K562 (cell line): ENCODE measurements around the gene TNIK. TPM values are rescaled to one million over a fixed set of nuclear protein-coding genes. Genes with fewer than 3 reads are reported as not detected.
A peak's percentile ranks its signal among the peaks of the same experiment; 100 is the strongest.

ENCODE experiments used
- ATAC-seq: fragments of 200-7000 bp; cut with Tn5 transposase; 3 replicates; pipeline ENCODE4 v1.9.1; 2020; ENCODE audit warnings: moderate library complexity
- BruUV-seq: library from RNA; stranded (reverse); fragments of 400-500 nt; replicated peaks from 2 replicates; lab custom pipeline; 2021; lab: Mats Ljungman, UMichigan
- CTCF ChIA-PET: fragments of 300-600 bp; formaldehyde crosslinking; extraction: SDS; loops from one replicate; lab custom pipeline; 2021; ENCODE audit warnings: low intra/inter-chr PET ratio; lab: Yijun Ruan, JAX
- POLR2A ChIA-PET: fragments of 300-600, 350-650 bp; sonication (Branson Sonifier 250); formaldehyde crosslinking; extraction: SDS; loops from one replicate; lab custom pipeline; 2021; ENCODE audit warnings: antibody characterized with exemption, inconsistent platforms; lab: Yijun Ruan, JAX
- DNase-seq, 4 experiments: peaks; one replicate each; pipeline versions ENCODE4 v3.0.0 to v3.0.0-alpha.2; 2011 to 2018; ENCODE audit warnings: low spot score in 3 of 4, mixed read lengths in 3 of 4; ENCODE audit errors: extremely low read depth in 1 of 4
- FAIRE-seq: peaks from 2 replicates; lab custom pipeline; 2011; peaks lifted over from hg19 to GRCh38; lab: Jason Lieb, UNC
- H2AFZ ChIP-seq: 2 replicates; pipeline ENCODE4 v1.6.0; 2011; ENCODE audit warnings: low read depth, low read length, control low read depth, inconsistent platforms
- H3K27ac ChIP-seq: fragments of 200-600 bp; 3 replicates; pipeline ENCODE4 v1.8.0; 2011; ENCODE audit warnings: low read depth, mild to moderate bottlenecking, control low read depth, inconsistent platforms, low read length, moderate library complexity, mixed read lengths; ENCODE audit errors: extremely low read depth
- H3K27me3 ChIP-seq, 2 experiments: fragments of 300-600 bp in 1 of 2; 2 replicates in 1 of 2; 3 replicates in 1 of 2; pipeline versions ENCODE4 v1.6.0 to v1.8.0; 2011; ENCODE audit warnings: inconsistent platforms in 2 of 2, low read length in 2 of 2, mild to moderate bottlenecking in 1 of 2, mixed read lengths in 1 of 2, moderate library complexity in 1 of 2; ENCODE audit not compliant: control insufficient read depth in 2 of 2, insufficient read depth in 2 of 2
- H3K36me3 ChIP-seq: fragments of 300-600 bp; 3 replicates; pipeline ENCODE4 v1.8.0; 2011; ENCODE audit warnings: mild to moderate bottlenecking, low read length, inconsistent platforms; ENCODE audit not compliant: control insufficient read depth, insufficient read depth
- H3K4me1 ChIP-seq, 2 experiments: fragments of 200-600 bp in 1 of 2; replicated peaks in 1 of 2; 2 replicates in 1 of 2; 3 replicates in 1 of 2; pipeline versions ENCODE4 v1.5.1 to v1.8.0; 2011; ENCODE audit warnings: inconsistent platforms in 2 of 2, low read length in 2 of 2, mild to moderate bottlenecking in 1 of 2, mixed read lengths in 1 of 2, moderate library complexity in 1 of 2; ENCODE audit not compliant: control insufficient read depth in 2 of 2, insufficient read depth in 2 of 2
- H3K4me2 ChIP-seq: 2 replicates; pipeline ENCODE4 v1.6.1; 2011; ENCODE audit warnings: low read length, control low read depth, inconsistent platforms, mixed read lengths; ENCODE audit not compliant: insufficient read depth
- H3K4me3 ChIP-seq: fragments of 200-600 bp; sonication (generic), shearing (Covaris generic); 2 replicates; pipeline ENCODE4 v1.5.1; 2016; ENCODE audit warnings: control low read depth, inconsistent platforms
- H3K79me2 ChIP-seq: fragments of 200-600 bp; 3 replicates; pipeline ENCODE4 v1.8.0; 2011; ENCODE audit warnings: low read length, inconsistent platforms; ENCODE audit not compliant: control insufficient read depth, insufficient read depth
- H3K9ac ChIP-seq, 2 experiments: 2 replicates each; pipeline versions ENCODE4 v1.6.0 to v1.6.1; 2011; ENCODE audit warnings: low read depth in 2 of 2, low read length in 2 of 2, control low read depth in 1 of 2, inconsistent platforms in 1 of 2, mild to moderate bottlenecking in 1 of 2, mixed read lengths in 1 of 2; ENCODE audit not compliant: insufficient read depth in 1 of 2
- H3K9me1 ChIP-seq: one replicate; pipeline ENCODE4 v1.6.0; 2011; ENCODE audit warnings: inconsistent platforms, mild to moderate bottlenecking, low read length, moderate library complexity; ENCODE audit not compliant: control insufficient read depth, insufficient read depth
- H3K9me3 ChIP-seq: replicated peaks from 2 replicates; pipeline ENCODE4 v1.5.1; 2011; ENCODE audit warnings: low read depth, low read length, inconsistent platforms; ENCODE audit not compliant: control insufficient read depth, insufficient read depth
- H4K20me1 ChIP-seq: replicated peaks from 2 replicates; pipeline ENCODE4 v1.6.1; 2011; ENCODE audit warnings: low read length, inconsistent platforms, mixed read lengths; ENCODE audit not compliant: control insufficient read depth, insufficient read depth
- FOS ChIP-seq: IDR thresholded peaks from 3 replicates; pipeline ENCODE4 v1.6.1; 2011; ENCODE audit not compliant: insufficient read length; ENCODE audit errors: extremely low read depth
- FOSL1 ChIP-seq: fragments of 200-800 bp; sonication (Bioruptor generic); conservative IDR thresholded peaks from 2 replicates; pipeline ENCODE4 v1.6.1; 2016; ENCODE audit warnings: missing genetic modification characterization, missing compliant biosample characterization
- GATA2 ChIP-seq: sonication (generic); formaldehyde crosslinking; IDR thresholded peaks from 2 replicates; pipeline ENCODE4 v1.4.0; 2020; ENCODE audit warnings: mild to moderate bottlenecking, missing genetic modification reagents
- HOMEZ ChIP-seq: fragments of 250-450 bp; sonication (Bioruptor Pico); IDR thresholded peaks from 2 replicates; pipeline ENCODE4 v1.4.0; 2020; ENCODE audit warnings: mild to moderate bottlenecking, moderate library complexity
- MBD1 ChIP-seq: fragments of 250-450 bp; sonication (Bioruptor Pico); IDR thresholded peaks from 2 replicates; pipeline ENCODE4 v1.8.0; 2022; ENCODE audit warnings: inconsistent platforms
- MBD2 ChIP-seq: sonication (generic); IDR thresholded peaks from 2 replicates; pipeline ENCODE4 v1.6.1; 2016; ENCODE audit warnings: low read depth, borderline replicate concordance
- PATZ1 ChIP-seq: fragments of 250-450 bp; sonication (Bioruptor Pico); IDR thresholded peaks from 2 replicates; pipeline ENCODE4 v1.5.0; 2020; ENCODE audit warnings: mild to moderate bottlenecking, borderline replicate concordance
- RBM39 ChIP-seq: fragments of 200-400 bp; formaldehyde crosslinking; optimal IDR thresholded peaks from 2 replicates; pipeline ENCODE3; 2018; ENCODE audit warnings: low read depth, low read length
- SMAD1 ChIP-seq: fragments of 150-350 bp; IDR thresholded peaks from 2 replicates; pipeline ENCODE4 v1.6.1; 2014; ENCODE audit warnings: low read length, low read depth; ENCODE audit not compliant: partially characterized antibody
- STAT5A ChIP-seq: IDR thresholded peaks from 2 replicates; pipeline ENCODE4 v1.6.1; 2012; ENCODE audit warnings: low read length, inconsistent platforms, borderline replicate concordance
- ZC3H11A ChIP-seq: IDR thresholded peaks from 2 replicates; pipeline ENCODE4 v1.6.1; 2012; ENCODE audit warnings: low read depth, low read length, improper control_type of control experiment
- in situ Hi-C: fragments of 300-500 bp; cut with MboI; formaldehyde crosslinking; loops from 4 replicates; pipeline ENCODE4 v1.15.0; 2018; ENCODE audit warnings: inconsistent platforms, mixed read lengths
- intact Hi-C: fragments of 100-400 bp; cut with micrococcal nuclease; formaldehyde crosslinking; loops from 2 replicates; pipeline ENCODE4 v1.14.2; 2022
- polyA plus RNA-seq, 8 experiments: library from polyadenylated mRNA; depleted of rRNA in 4 of 8; stranded (reverse) in 5 of 8; unstranded in 3 of 8; fragments of >200 nt; fragmentation: Nextera tagmentation in 2 of 8; fragmentation: Illumina TruSeq in 1 of 8; extraction: Ambion mirVana in 2 of 8; extraction: Trizol in 1 of 8; gene quantifications; 2 replicates each; pipeline versions ENCODE4 v1.2.1 to v1.2.3, GENCODE V29; 2011 to 2014; ENCODE audit warnings: inconsistent platforms in 1 of 8, missing spikeins in 1 of 8
- total RNA-seq, 7 experiments: library from RNA; depleted of rRNA in 6 of 7; stranded (reverse); fragments of >200 nt in 6 of 7; fragmentation: Illumina TruSeq in 2 of 7; extraction: Trizol in 2 of 7; gene quantifications; 2 replicates each; pipeline versions ENCODE4 v1.2.1 to v1.2.3, GENCODE V29; 2011 to 2021; ENCODE audit warnings: low replicate concordance in 1 of 7

Gene TNIK
- total and polyA plus RNA-seq, 9 of the 15 experiments (the other 6 are each of a cell fraction or from before 2014, with no cell fraction given): 6.6 to 39.0 (median 24.7) TPM

GRCh38 chr3:171377859-171378258 lies 82.3 kb downstream of the TNIK start (continued):
- TF ChIP-seq STAT5A (no peak), SMAD1 (no peak), RBM39 (no peak), MBD2 (no peak)

GRCh38 chr3:171376596-171376947 lies 83.6 kb downstream of the TNIK start:
- CTCF ChIA-PET: no interaction called here
- no peak for FAIRE-seq
- no peak for TF ChIP-seq MBD1 (CRISPR knock-in tag)
- peak; percentile 46; the same call in 1 of the 2 replicates for TF ChIP-seq GATA2
- 0 out of 2 replicates have a peak, but pooled peaks have one; percentile 2 for TF ChIP-seq FOSL1 (tag)
- no peak for TF ChIP-seq HOMEZ (CRISPR knock-in tag)
- no peak for TF ChIP-seq PATZ1 (CRISPR knock-in tag)
- TF ChIP-seq MBD2: no peak
- TF ChIP-seq ZC3H11A: peak; percentile 23; the same call in 1 of the 2 replicates
- no peak for TF ChIP-seq FOS

More at GRCh38 chr3:171376596-171376947, 83.6 kb downstream of the TNIK start:
- Histone ChIP-seq H4K20me1 (peaks cover 25% of the 10 kb centered on the region; the same call in 1 of the 2 replicates), H3K79me2 (peaks cover 58% of the 10 kb centered on the region), H3K4me3 (no peak overlapping the region), H3K4me1 (peaks cover 0 to 43% of the 10 kb centered on the region in 2 experiments; a peak in 4 of 5 replicates), H3K4me2 (peak overlapping the region; percentile 62), H3K9me1 (peaks cover 6% of the 10 kb centered on the region), H3K9me3 (no peaks in the 10 kb centered on the region), H3K9ac (no peak overlapping the region), H3K36me3 (no peaks in the 10 kb centered on the region), H2AFZ (no peak overlapping the region), H3K27me3 (no peaks in the 10 kb centered on the region), H3K27ac (no peak overlapping the region; the same call in 2 of the 3 replicates)
- ATAC-seq: no peak
- POLR2A ChIA-PET: no interaction called here
- DNase-seq: no peak
- intact Hi-C loops: loop anchor here (10.0 kb wide), 1 partner anchor 78 kb away; no protein-coding TSS in a partner anchor
- in situ Hi-C loops: no loop called here
- BruUV-seq: no TSS peak
